Hippocampal formation (tissue), 2 donors: ENCODE data around the gene MVB12B.

Experiments
- DNase-seq, 2 donors: peaks; one replicate each; lab custom pipeline; 2025; lab: John Stamatoyannopoulos, UW

The MVB12B gene

GRCh38 chr9:126453156-126453963 is 126.7 kb downstream of the MVB12B start:
- no peak for DNase-seq

- DNase-seq, result no peak
Measured at GRCh38 chr9:126454215-126454614, 127.6 kb downstream of the MVB12B start.

GRCh38 chr9:126454795-126455194 is 128.2 kb downstream of the MVB12B start:
- no peak for DNase-seq

GRCh38 chr9:126456441-126457174 is 130.0 kb downstream of the MVB12B start:
- DNase-seq, result no peak

GRCh38 chr9:126457175-126457547 is 130.5 kb downstream of the MVB12B start:
- no peak for DNase-seq

- DNase-seq, result no peak
Measured at GRCh38 chr9:126457890-126458289, 131.3 kb downstream of the MVB12B start.

GRCh38 chr9:126459126-126459525 is 132.5 kb downstream of the MVB12B start:
- DNase-seq, result peak in 1 of 2 donors; percentile 37

GRCh38 chr9:126459546-126459945 is 132.9 kb downstream of the MVB12B start:
- no peak for DNase-seq

GRCh38 chr9:126459965-126460843 is 133.6 kb downstream of the MVB12B start:
- no peak for DNase-seq

- no peak for DNase-seq
Measured at GRCh38 chr9:126461029-126461428, 134.4 kb downstream of the MVB12B start.

GRCh38 chr9:126461608-126462007 is 135.0 kb downstream of the MVB12B start:
- DNase-seq, result no peak

- no peak for DNase-seq
Measured at GRCh38 chr9:126462617-126463016, 136.0 kb downstream of the MVB12B start.

- no peak for DNase-seq
Measured at GRCh38 chr9:126463426-126463825, 136.8 kb downstream of the MVB12B start.

GRCh38 chr9:126464694-126465441 is 138.2 kb downstream of the MVB12B start:
- DNase-seq, result no peak

GRCh38 chr9:126465977-126466376 is 139.3 kb downstream of the MVB12B start:
- DNase-seq, result no peak

- no peak for DNase-seq
Measured at GRCh38 chr9:126468141-126468825, 141.7 kb downstream of the MVB12B start.

- DNase-seq, result no peak
Measured at GRCh38 chr9:126470241-126470993, 143.8 kb downstream of the MVB12B start.

GRCh38 chr9:126471084-126471624 is 144.5 kb downstream of the MVB12B start:
- DNase-seq, result peak in 1 of 2 donors; percentile 47

GRCh38 chr9:126472198-126472947 is 145.7 kb downstream of the MVB12B start:
- DNase-seq, result peak in 1 of 2 donors; percentile 52
